HG02642 (cell line): ENCODE measurements around the gene EPHA1.
"Not testable (repeated sequence)": the region's sequence is repeated elsewhere in the genome, so short reads cannot be mapped to it uniquely, and the experiment has no call there.

Experiments used
- ATAC-seq: cut with Tn5 transposase; IDR thresholded peaks from one replicate; pipeline ENCODE4 v1.9.1; 2021; ENCODE audit warnings: mild to moderate bottlenecking; ENCODE audit not compliant: unreplicated experiment, poor library complexity

The EPHA1 gene

DNA sequence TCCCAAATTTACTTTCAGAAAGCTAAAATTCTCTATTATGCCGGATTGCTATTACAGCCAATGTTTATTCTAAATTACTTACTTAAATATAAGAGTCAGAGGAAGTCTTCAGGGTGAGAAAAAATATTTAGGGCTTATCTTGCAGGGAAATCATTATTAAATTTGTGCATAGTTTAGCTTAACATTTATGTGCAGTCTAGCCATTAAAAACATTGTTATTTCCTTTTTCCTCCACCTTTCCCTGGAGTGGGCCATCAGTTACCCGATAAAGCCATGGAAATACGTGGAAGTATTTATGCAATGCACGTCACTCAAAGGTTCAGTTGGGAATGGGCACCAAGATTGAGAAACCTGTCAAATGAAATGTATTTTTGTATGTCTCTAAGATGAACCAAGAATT lies 25.1 kb upstream of the EPHA1 start:
- ATAC-seq: no peak

DNA sequence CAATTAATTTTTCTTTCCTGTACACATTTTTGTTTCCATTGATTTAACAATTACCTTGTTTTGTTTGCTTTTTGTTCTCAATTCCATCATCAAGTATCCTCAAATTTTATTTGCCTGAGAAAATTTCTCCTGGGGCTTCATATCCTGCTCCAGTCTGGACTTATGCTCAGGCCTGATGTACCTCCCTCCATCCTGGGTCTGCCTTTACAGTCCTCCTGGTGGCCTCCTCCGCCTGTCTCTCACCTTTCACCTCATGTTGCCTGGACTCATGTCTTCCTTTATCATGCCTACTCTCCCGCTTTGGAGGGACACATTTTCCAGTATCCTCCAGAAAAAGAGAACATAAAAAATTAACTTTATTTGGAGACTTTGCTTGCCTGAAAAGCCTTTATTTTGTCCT lies 22.5 kb upstream of the EPHA1 start:
- ATAC-seq: no peak

DNA sequence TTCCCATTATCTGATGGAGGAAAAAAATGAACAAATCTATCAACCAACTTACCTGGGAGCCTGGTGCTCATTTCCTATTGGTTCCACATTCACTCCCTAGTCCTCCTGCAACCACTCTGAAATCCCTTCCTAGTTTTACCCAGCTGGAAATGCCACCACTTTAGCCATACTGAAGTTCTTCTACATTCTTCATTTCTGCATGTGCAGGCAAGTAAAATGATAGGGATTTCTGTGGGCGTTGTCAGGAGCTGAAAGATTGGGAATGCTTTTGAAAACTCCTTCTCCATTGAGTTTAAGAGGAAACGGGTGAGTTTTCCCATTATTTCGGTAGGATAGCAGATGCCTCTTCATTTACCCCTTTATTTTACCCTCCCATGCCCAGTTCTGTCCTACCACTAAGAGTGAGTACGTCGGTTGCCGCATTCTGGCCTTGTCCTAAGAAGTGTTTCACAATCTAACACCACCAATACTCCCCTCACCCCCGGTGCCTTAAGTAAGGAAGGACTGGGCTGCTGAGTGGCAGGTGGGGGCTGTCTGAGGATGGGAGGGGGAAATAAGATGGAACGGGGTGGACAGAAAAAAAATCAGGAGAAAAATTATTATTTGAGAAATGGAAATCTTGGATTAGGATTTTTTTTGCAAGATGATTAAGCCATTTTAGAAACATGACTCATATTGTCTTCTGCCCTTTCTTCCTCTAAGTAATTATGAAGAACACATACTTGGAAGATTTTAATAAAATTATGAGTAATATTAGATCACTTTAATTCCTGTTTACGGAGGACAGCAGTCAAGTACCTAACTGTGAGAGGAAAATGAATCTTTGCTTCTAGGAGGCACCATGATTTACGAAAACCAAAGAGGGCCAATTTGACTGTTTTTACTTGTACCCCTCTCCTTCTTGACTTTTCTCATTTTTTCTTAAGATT lies 21.4 kb upstream of the EPHA1 start:
- no peak for ATAC-seq

DNA sequence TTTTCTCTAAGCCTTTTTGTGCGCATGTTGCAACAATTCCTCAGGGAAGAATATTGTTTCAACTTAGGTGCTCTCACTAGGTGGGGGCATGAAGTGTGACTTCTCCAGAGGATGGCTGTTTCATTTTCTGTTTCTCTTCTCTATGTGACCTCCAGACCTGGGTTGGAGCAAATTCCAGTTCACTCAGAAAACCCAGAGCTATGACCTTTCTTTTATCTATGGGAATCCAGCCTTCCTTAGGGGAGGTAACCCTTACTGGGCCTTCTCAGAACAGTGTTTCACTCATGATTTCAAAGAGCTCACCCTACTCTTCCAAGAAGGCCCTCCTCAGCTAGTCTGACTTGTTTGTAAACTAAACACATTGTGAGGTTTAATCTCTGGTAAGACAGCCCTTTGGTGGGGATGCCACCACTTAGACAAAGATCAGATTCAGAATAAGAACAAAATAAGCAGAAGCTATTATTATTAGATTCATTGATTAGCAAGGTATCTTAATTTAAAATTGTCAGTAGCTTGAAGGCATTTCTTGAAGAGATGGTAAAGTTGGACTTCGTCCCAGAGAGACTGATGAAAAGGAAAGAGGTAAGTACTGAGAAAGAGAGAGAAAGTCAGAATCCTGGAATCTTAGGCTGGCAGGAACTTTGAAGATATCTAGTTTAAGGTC lies 18.0 kb upstream of the EPHA1 start:
- no peak for ATAC-seq

DNA sequence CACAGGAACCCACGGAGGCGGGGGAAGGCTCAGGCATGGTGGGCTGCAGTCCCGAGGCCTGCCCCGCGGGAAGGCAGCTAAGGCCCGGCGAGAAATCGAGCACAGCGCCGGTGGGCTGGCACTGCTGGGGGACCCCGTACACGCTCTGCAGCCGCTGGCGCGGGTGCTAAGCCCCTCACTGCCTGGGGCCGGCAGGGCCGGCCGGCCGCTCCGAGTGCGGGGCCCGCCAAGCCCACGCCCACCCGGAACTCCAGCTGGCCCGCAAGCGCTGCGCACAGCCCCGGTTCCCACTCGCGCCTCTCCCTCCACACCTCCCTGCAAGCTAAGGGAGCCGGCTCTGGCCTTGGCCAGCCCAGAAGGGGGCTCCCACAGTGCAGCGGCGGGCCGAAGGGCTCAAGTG lies 15.8 kb upstream of the EPHA1 start:
- not testable (repeated sequence) for ATAC-seq

DNA sequence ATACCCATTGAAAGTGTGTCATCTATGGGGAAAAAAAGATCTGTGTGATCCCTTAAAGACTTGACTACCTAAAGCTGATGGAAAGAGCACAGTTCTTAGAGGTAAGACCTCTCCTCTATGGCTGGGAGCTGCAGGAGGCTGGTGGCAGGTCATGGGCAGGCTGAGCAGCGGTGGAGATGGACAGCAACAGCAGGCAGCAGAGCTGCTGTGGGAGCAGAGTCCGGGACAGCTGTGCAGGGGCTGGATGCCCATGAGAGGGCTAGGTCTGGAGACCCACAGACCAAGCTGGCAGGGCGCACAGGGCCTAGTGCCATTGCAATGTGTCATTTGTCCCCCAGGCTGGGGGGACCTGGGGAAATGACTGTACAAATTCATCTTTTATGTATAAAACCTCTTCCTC lies 13.4 kb upstream of the EPHA1 start:
- no peak for ATAC-seq

DNA sequence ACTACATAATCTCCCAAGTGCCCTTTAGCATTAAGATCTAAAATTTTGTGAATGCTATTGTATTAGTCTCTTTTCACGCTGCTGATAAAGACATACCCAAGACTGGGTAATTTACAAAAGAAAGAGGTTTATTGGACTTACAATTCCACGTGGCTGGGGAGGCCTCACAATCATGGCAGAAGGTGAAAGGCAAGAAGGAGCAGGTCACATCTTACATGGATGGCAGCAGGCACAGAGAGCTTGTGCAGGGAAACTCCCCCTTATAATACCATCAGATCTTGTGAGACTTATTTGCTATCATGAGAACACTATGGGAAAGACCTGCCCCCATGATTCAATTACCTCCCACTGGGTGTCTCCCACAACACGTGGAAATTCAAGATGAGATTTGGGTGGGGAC lies 12.0 kb upstream of the EPHA1 start:
- not testable (repeated sequence) for ATAC-seq

DNA sequence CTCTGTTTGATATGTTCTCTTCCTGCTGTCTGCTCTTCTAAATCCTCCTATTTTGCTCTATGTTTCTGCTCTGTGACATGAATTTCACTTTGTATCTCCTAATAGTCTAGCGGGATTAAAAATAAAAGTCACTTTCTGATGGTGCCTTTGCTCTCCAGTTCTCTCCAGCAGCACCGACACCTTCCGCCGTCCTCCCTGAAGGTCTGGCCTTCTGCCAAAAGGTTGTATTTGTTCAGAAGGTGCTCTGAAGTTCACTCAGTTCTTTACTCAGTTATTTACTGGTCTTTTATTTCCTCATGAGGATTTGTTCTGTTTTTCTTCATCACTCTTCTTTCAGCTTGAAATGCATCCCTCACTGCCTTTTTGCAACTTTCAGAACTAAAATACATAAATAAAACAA lies 11.2 kb upstream of the EPHA1 start:
- no peak for ATAC-seq

DNA sequence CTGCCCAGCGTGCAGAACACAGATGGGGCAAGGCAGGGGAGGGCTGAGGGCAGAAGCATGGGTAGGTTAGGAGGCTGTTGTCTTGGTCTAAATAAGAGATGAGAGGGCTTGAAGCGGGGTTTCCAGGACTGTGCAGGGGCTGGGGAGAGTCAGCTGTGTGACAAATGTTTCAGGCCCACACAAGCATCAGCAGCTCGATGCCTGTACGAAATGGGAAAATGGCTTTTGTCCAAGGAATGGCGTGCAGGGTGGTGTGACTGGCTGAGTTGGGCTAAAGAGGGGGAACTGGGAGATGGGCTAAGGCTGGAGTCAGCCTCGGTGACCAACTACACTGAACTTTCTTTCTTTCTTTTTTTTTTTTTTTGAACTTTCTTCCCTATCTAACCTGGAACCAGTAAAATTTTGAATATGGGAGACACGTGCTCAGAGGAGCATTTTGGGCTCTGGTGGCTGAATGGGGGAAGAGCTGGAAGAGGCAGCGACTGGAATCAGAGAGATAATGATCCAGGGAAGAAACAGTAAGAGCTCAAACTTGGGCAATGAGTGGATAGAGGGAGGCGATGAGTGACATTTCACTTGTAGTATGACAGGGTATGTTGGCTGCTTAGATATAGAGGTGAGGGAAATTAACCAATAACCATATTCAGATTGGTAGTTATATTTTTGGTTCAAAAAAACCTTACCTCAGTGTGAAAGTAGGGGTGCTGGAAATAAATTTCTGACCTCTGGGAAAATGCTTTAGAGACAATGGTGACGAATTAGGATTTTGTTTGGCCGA lies 10.2 kb upstream of the EPHA1 start:
- no peak for ATAC-seq

DNA sequence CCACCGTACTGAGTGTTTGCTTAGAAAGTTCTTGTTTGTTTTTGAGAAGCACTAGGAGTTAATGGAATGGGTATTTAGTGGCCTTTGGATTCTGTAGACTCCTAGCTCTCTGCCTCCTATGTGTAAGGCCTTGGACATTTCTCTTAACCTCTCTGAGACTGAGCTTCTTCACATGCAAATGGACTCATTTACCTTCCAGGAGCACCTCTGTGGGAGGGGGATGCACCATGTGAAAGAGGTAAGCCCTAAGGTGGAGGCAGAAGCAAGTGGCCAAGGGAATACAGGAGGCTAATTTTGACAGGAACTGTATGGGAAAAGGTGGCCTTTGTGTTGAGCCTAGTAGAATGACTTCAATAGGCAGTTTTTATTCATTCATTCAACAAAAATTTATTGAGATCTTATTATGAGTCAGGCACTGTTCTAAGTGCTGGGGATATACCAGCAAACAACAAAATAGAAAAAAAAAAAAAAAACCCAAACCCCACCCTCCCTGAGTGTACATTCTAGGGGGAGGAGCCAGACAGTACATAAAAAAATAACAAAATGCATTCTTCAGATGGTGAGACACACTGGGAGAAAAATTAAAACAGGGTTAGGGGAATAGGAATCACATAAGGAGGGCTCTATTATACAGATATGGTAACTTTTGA lies 9.2 kb upstream of the EPHA1 start:
- ATAC-seq: no peak

DNA sequence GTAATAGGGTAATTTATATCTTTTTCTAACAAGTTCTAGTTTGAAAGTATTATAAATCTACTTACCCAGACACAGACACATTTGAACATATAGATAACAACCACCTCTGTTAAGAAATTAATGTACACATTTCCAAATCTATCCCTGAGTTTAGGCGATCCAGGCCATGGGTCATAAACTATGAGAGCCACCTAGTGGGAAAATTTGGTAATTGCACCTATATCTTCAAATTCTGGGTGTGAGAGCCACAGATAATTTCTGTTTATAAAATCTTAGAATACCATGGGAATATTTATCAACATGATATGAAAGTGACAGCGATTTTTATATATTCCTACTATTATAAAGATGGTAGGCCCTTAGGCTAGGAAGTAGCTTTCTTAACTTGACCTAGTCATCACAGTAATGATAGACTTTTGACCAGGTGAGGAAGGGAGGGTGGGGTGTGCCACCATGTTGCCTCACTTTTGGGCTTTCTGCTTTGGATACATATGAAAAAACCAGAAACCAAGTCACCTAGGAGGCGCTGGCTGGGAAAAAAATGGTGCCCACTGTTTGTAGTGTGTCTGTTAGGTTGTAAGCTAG lies 8.0 kb upstream of the EPHA1 start:
- ATAC-seq: no peak

DNA sequence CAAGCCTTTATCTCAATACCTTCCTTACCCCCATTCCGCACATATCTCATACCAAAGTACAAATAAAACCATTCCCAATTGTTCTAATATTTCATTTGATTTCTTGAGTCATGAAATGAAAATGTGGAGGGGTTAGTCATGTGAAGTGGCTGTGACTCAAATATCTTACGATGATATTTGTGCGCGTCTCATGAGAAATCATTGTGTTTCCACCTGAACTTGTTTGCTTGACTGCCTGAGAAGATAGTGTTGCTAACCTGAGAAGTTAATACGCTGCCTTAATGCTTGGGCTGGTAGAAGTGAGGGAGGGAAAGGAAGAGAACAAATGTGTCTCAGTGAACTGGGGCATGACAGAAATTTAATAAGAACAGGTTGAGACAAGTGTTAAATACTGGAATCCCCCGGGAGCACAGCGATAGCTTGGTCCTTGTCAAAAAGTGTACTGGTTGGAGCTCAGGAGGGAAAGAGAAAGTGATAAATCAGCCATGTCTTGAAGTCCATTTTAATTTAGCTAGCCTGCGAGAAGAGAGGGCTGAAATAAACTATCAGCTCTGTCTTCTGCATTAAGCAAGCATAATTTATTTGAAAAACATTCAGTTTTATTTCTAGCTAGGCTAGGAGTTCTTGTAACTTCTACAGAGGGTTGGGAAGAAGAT lies 7.2 kb upstream of the EPHA1 start:
- no peak for ATAC-seq

DNA sequence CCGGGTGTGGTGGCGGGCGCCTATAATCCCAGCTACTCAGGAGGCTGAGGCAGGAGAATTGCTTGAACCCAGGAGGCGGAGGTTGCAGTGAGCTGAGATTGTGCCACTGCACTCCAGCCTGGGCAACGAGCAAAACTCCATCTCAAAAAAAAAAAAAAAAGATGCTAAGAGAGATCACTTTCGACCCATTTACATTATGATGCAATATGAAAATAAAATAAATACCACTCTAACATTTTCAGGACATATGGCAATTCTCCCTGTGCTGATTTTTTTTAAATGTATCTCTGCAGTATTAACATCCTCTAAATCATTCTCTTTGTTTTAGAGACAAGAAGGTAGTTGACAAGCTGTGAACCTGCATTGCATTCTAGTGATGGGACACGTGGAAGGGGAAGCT lies 6.6 kb upstream of the EPHA1 start:
- not testable (repeated sequence) for ATAC-seq

DNA sequence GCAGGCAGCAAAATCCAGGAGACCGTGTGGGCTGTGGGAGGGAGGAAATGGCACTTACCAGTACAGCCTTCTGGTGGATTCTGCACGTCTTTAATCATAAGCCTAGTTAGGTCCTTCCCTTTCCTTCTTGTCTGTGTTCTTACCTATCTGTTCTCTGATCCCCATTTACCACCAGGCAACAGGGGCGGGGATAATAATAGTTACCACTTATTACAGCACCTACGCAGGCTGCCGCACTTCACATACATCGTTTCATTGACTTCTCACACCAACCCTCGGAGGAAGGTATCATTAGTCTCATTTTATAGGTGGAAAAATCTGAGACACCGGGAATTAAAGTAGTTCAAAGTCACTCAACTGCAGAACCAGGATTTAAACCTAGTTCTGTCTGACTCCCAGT lies 4.5 kb upstream of the EPHA1 start:
- ATAC-seq: no peak

DNA sequence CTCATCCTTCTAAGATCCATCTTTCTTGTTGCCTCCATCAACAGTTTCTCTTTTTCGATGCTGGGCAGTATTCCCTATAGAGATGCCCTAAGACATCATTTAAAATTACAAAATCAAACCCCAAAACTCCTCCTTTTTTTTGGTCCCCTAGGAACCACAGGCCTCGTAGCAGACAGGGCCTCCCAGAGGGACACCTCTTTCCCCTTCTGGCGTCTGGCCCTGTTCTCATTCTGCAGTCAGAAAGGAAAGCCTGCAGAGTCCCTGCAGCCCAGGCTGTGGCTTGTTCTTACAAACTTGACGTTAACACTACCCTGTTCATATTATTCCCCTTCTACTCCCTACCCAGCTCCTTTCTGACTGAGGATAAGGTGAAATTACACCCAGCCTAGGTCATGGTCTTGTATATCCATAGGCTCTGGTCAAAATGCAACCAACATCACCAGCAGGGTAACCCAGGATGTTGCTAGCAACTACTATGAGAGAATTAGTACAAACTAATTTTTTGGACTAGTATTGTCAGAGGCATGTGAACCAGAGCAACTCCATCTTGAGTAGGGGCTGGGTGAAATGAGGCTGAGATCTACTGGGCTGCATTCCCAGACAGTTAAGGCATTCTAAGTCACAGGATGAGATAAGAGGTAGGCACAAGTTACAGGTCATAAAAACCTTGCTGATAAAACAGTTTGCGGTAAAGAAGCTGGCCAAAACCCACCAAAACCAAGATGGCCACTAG lies 3.5 kb upstream of the EPHA1 start:
- no peak for ATAC-seq

DNA sequence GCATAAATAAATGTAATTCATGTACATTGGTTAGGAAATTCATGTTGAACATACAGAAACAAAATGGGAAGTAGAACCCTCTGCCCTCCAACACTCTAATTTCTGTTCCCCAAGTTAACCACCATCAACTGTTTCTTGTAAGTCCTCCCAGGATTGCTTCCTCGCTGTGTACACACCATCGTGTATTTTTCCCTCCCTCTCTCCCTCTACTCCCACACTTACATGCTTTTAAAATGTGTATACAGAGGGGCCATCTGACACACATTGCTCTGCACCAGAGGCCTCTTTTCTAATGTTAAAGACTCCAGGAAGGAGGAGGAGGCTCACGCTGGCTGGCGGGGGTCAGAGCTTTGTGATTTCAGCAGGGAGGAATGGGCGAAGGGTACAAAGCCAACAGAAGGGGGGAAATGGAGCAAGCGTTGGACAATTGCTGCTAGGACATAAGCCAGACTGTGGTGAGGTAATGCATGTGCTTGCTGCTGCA lies 1.9 kb upstream of the EPHA1 start:
- no peak for ATAC-seq

DNA sequence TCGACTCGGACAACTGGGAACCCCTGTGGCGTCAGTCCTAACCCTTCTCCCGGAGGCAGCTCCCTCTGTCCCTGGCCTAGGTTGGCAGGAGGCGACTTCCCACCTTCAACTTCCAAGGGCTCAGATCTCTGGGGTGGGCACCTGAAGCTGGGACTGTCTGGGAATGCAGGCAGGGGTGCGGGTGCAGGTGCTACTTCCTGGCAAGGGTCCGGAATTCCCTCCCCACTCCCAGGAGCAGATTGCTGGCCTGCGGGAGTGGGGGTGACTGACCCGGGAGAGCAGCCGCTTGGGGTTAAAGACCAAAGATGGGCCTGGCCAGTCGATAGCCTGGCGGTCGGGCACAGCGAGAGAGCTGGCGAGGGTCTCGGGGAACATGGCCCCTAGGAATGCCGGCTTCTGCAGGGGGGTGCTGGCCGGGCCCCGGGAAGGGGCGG lies 387 bp downstream of the EPHA1 start:
- ATAC-seq: no peak

DNA sequence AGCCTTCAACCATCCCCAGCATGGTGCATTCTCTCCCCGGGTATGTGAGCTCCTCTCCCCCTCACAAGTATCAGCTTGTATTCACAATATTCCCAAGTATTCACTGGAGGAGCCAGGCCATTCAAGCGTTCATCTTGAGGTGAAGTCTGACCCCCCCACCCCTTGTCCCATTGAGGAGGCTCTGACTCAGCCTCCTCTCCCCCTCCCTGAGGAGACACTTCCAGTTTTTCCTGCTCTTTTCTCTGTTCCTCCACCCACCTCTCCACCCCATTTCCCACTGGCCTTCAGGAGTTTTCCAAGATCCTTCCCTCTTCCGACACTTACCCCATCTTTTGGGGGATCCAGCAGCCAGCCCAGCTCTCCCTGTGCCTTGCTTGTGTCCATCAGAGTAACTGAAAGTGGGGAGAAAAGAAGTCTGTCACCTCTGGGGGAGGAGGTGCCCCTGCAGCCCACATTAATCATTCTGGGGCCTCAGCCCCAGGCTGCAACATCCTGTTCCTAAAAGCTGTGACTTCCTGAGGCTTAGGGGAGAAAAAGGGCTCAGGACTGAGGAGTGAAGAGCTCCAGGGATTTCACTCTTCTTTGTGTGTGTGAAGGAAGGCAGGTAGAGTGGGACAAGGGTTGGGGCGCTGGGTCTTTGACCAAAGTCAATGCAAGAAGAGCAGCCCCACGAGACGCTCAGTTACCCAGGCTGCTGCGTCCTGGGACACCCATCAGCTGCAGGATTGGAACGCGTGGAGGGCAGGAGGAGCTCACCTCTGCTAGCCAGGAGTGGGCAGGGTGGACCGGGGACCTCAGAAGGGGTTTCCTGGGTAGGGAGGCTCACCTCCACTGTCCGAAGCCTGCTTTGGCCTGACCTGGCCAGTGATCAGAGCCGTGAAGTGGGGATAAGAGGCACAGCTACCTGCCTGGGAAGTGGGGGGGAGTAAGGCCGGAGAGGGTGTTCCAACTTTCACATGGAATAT lies 1.1 kb downstream of the EPHA1 start:
- no peak for ATAC-seq
